DMS153 treated with DMSO at 0.1 percent for 48 hours (cell line): ENCODE data around the gene GRID1.
"Not testable (repeated sequence)": the region's sequence is repeated elsewhere in the genome, so short reads cannot be mapped to it uniquely, and the experiment has no call there.

ENCODE experiments used
- DNase-seq: peaks from one replicate; lab custom pipeline; 2025; ENCODE audit not compliant: unreplicated experiment; lab: John Stamatoyannopoulos, UW

GRID1 gene

DNA sequence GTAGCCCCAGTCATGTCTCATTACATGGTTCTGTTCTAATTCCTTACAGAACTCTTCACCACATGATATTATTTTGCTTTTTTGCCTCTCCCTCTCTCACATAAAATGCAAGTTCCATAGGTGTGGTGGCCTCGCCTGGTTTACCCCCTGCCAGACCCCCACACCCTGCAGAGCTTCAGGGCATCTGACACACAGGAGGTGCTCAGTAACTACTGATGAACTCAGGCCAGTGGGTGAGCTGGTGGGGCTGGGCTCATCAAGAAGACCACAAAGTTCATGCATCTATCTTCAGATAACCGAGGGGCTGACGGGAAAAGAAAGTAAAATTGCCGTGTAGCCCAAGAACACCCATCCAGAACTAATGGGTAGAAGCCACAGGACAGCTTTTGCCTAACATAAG is 253.1 kb downstream of the GRID1 start:
- DNase-seq: no peak

DNA sequence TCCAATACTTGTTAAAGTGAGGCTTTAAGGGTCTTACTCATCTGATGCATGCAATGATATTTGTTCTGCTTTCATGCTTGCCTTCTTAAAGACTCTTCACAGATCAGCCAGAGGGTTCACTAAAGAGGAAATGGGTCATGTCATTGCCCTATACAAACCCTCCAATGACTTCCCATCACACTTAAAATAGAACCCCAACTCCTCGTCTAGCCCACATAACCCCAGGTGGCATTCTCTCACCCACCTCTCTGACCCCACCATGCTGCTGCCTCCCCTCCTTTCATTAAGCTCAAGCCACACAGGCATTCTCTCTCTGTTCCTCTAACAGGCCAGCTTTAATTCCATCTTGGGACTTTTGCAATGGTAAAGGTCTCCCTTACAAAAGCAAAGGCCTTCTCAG is 253.6 kb downstream of the GRID1 start:
- DNase-seq: no peak

DNA sequence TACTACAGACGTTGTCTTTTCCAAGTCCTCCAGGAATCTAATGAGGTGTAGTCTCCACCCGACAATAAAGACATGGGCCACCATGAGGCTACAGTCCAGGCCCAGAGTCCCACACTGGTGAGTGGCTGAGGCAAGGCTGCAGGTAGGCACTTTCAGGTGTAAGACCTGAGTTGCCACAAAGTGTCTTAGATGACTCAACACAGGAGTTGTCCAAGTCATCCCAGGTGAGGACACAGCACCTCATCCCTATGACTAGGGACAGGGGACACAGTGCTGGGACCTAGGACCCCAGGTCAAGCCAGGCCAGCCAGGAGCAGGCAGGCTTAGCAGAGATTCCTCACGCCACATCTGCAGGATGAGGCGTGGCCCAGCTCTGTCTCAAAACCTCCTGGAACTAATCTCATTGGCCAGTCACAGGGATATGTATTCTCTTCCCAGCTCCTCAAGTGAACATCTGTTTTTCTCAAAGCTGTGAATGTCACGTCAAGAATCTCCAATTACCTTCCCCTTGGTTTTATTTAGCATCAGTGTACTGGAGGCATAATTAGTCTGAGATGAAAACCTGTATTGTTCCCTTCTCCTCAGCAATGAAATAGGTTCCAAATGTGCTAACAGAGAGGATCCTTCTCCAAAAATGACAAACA is 254.6 kb downstream of the GRID1 start:
- no peak for DNase-seq

DNA sequence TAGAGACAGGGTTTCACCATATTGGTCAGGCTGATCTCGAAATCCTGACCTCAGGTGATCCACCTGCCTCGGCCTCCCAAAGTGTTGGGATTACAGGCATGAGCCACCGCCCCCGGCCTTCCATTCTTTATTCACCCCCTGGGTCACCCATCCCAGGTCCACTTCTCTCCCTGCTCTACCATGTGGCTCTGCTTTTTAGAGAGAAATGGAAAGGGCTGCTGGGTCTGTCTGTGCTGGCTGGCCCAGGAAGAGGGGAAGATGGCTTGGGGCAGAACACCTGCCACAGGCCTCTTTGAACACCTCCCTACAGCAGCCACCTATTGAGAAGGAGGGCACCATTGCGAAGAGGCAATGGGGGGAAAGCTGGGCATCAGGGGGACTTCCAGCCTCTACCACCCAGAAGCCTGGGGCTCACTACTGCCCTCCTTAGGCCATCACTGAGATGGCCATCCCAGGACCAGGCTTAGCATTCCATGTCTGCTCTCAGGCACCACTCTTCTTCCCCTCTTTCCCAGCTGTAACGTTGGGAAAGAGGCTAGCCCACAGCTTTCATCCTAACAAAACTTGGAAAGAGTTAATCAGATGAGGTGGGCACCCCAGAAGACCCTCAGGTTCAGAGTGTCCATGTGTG is 256.3 kb downstream of the GRID1 start:
- no peak for DNase-seq

DNA sequence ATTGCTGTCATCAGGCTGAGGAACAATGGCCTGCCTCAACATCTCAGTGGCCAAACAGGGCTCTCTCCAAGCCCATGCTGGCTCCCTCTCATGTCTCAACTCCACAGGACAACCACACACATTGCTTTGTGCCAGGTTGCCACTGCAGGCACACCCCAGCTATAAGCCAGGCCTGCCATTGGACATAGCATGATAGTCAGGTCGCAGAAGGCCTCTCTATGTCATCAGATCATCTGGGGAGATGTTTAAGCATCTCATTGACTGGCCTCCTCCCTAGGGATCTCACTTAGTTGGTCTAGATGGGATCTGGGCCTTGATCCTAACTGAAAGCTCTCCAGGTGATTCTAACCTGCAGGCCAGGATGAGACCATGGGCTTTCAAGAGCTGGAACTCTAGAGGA is 257.2 kb downstream of the GRID1 start:
- no peak for DNase-seq

DNA sequence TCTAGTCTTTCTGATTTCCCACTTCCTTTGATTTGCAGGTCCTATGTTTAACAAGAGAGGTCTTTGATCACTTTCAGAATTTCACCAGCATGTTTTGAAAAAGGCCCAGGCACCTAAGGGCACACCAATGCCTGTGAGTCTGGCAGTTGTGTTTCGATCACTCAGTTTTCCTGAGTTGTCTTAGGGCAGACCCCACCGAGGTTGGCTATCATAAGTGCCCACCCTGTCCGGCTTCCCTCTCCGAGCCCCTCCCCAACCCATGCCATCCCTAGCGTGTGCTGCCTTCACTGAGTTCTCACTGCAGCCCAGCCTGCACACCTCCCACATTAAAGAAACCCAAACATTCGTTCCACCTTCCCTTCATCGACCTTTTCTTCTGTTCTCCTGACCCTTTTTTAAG is 257.9 kb downstream of the GRID1 start:
- no peak for DNase-seq

DNA sequence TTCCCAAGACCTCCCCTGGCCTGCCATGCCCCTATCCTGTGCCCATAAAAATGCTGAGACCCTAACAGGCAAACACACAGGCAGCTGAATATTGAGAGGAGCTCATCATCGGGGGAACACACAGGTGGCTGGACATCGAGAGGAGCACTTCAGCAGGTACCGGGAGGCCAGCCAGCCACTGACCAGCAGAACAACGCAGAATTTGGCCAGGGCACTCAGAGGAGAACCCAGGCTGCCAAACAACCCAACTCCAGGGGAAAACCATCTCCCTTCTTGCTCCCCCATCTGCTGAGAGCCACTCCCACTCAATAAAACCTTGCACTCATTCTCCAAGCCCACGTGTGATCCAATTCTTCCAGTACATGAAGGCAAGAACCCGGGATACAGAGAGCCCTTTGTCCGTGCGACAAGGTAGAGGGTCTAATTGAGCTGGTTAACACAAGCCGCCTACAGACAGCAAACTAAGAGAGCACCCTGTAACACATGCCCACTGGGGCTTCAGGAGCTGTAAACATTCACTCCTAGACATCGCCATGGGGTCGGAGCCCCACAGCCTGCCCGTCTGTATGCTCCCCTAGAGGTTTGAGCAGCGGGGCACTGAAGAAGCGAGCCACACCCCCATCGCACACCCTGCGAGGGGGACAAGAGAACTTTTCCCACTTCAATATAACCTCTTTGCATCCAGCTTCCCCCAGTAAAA is 258.8 kb downstream of the GRID1 start:
- DNase-seq: not testable (repeated sequence)

DNA sequence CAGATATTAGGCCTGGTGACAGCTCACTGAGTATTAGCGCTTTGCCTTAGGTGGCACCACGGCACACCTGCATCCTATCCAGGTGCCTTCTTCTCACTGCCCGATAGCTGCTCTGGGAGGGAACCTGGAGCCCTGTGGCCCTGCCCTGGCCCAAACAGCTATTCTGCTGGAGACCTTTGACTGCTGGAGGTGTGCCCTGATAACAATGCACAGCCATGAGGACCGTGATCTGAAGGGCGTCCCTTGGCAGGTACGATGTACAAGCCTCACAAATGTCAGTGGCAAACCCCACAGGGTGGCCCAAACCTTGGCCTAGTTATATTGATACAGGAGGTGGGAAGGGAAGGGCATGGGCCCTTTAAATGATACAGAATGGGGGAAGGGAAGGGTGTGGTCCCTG is 259.5 kb downstream of the GRID1 start:
- DNase-seq: no peak

DNA sequence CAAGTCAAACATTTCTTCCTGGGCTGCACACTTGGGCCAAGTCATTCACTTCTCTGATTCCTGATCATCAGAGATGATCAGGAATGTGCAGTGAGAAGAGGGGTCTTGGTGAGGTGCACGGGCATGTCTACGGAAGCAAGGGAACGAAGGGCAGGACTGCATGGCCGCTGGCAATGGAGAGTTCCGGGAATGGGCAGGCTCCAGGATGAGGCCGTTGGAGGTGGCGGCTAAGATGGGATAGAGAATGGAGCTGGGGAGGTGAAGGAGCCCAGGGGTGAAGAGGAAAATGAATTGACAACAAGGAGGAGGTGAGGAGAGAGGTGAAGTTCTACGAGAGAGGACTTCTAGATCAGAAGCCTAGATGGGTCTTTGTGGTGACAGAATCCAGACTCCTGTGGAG is 260.0 kb downstream of the GRID1 start:
- DNase-seq: no peak

DNA sequence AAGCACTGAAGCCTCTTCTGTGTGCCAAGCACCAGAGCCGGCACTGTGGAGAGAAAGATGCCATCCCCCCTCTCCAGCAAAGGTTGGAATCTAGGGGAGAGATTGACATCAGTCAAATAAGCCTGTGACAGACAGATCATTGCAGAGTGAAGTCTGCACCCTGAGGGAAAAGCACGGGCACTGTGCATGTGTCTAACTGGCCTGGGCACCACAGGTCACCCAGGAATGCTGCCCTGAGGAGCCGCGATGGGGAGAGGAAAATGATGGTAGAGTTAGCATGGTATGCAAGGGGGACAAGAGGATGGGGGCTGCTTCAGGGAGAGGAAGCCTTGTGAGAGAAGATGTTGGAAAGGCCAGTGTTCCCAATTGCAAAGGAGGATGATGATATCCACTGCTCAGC is 261.0 kb downstream of the GRID1 start:
- no peak for DNase-seq

DNA sequence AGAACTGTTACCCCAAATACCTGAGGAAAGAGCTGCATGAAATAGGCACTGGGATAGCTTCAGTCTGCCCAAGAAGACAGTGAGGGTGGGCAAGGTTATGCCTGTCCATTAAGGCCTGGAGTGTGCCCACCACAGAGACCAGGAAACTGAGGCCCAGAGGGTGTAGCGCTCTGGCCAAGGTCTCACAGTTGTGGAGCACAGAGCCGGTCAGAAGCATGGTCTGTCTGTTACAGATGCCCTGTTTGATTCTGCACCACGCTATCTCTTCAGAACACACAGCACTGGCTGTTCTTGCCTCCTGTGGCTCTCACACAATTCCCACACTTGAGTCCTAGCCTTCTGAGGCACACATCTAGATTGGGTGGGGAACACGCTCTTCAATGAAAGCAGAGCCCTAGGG is 261.4 kb downstream of the GRID1 start:
- DNase-seq: no peak

DNA sequence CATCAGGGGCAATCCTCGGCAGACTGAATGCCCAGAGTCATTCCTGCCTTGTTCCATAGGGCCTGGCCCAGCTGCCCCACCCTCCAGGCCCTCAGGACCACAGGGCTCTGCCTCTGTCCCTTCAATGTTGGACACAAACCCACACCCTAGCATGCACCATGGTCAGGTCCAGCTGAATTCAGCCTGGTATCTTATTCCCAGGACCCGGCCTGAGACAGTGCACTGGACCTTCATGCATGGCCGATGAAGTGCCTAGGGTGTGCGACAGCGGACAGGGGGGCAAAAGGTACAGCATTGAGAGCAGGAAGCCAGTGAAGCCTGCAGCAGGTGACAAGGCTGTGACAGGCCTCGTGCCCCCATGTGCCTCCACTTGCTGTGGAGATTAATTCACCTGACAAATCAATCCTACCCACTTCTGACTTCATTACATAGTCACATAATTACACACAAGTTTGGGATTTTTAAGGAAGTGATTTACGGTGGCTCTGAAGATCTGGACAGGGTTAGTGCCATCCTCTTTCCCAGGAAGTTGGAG is 261.9 kb downstream of the GRID1 start:
- DNase-seq: no peak

DNA sequence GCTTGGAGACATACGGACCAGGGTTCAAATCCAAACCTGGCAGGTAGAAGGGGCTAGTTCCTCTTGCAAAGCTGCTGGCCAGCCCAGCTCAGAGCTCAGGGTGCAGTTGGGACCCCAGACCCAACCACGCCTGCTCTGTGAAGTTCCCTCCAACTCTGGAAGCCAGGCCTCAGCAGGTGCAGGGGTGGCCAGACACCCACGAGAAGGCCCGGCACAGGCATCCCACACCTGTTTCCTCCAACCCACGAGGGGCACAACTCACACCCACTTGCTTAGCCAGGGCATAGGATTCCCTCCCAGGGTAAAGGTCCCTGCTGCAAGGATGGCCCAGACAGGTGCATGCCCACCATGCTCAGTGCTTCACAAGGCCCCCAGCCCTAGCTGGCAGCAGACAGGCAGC is 262.4 kb downstream of the GRID1 start:
- DNase-seq: no peak

DNA sequence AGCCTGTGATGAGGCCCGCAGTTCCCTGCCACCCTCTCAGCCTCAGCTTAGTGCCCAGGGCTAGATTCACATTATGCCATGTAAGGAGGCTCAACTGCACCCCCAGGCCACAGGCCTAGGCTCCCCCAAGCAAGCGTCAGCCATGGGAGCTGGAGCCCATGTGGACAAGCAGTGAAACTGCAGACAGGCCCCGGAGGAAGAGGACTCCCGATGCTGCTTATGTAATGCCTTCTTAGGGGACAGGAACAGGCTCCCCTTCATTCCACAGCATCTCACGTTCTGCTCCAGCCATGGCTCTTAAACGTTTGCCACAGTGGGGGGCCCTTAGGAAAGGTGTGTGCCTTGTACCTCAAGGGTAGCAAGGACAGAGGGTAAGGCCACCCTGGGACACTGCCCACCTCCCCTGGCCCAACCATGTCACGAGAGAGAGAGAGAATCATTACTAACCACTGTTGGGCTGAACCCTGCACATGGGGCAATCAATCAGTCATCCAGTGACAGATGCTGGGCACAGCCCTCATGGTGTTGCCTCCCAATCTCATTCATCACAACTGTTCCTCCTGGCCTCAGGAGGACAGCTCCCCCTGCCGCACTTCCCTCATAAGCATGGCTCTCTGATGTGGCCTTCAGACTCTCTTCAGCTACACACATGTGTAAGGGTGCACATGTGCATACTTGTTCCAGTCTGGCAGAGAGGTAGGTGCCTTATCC is 263.0 kb downstream of the GRID1 start:
- DNase-seq: no peak

DNA sequence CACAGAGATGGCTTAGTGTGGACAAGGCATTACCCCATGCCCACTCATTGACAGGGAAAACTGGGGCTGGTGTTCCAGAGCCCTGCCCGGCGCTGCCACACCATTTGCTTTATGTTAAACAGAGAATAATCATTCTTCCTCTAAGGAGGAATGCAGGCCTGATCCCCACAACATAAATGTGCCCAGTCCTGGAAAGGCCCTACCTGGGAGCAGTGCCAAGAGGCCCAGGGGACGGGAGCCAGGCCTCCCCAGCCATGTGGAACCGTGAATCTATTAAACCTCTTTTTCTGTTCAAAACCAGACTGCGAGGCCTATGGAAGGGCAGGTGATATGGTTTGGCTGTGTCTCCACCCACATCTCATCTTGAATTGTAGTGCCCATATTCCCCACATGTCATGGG is 264.1 kb downstream of the GRID1 start:
- no peak for DNase-seq

DNA sequence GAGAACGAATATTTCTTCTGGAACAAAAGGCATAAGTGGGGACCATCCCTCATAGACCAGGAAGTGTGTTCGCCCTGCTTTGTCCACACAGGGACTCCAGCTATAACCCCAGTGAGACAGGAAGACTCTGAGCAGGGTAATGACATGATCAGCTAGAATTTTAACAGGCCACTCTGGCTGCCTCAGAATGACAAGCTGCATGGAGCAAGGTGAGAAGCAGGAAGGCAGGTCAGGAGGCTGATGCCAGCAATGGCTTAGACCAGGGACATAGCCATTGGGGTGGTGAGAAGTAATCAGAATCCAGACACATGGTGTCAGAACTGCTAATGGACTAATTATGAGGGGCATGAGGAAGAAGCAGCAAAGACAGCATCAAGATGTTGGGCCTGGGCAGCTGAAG is 264.6 kb downstream of the GRID1 start:
- no peak for DNase-seq

DNA sequence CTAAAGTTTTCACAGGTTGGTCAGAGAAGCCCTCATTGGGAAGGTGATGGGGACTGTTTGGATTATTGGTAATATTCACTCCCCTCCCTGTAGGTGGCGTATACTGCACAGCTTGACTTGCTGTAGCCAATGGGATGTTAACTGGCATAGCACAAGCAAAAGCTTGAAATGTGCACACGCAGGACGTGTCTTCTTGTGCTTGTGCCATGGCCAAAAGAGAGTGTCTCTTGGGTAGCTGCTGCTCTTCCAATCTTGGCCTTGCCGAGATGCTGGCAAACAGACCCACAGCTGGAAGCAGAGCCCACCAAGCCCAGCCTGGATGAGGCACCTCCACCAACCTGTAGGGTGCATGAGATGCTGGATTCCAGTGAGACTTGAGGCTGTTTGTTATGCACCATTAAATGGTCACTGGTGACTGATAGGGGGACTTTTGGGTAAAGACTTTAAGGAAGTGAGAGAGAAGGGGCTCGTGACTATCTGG is 266.0 kb downstream of the GRID1 start:
- peak; percentile 5 for DNase-seq

DNA sequence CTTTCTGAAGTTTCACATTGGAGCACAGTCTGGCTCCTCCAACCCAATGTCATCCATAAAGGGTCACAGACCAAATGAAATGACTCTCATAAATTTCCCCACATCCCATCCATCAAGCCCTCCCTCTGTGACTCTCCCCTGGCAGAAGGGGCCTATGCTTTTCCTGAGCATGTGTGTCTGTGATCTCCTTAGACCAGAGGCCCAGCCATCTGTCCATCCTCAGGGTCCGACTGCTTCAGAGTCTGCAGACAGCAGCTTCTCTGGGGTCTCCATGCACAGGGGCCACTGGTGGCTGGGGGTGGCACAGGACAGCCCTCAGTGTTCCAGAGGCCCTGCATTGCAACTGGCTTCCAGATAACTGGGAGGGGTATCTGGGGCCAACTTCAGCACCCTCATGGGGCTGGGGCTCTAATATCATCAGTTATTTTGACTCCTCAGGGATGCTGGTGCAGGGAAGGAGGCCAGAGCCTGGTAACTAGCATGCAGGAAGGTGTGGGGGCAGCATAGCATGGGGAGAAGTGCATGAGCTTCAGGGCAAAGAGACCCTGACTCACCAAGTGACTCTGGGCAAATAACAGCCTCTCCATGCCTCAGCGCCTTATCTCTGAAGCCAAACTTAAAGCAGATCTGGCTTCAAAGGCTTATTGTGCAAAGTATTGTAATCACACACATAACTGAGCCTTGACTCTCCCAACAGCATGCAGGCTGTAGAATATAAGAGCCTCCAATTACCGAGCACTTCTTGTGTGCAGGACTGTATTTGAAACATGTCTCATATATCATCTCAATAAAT is 266.9 kb downstream of the GRID1 start:
- DNase-seq: no peak

DNA sequence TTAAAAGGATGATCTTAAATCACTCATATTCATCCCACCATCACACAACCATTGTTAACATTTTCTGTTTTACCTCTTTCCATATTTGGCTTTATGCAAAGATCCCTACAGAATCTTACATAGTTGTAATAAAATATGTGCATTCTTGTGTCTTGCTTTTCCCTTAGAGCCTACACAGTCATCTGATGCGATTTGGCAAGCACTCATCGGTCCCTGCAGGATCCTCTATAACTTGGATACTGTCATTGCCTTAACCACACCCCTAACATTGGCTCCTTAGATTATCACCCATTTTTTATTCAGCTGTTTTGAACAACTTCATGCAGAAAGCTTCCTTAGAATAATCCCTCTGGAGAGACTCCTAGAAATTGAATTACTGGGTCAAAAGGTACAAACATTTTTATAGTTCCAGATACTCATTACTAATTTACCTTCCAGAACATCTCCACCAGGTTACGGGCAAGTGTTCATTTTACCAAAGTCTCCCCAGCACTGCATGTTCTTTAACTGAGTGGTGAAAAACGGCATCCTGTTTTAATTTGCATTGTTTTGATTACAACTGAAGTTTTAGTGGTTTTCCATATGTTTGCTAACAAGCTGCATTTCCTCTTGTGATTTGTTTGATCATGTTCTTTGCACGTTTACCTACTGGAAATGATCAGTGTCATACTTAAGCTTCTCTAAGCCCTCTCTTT is 268.3 kb downstream of the GRID1 start:
- DNase-seq: no peak

DNA sequence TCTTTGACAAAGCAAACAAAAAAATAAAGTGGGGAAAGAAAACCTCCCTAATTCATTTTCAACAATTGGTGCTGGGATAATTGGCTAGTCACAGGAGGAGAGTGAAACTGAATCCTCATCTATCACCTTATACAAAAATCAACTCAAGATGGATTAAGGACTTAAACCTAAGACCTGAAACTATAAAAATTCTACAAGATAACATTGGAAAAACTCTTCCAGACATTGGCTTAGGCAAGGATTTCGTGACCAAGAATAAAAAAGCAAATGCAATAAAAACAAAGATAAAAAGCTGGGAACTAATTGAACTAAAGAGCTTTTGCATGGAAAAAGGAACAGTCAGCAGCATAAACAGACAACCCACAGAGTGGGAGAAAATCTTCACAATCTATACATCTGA is 271.5 kb downstream of the GRID1 start:
- not testable (repeated sequence) for DNase-seq
